GM12891 (cell line): ENCODE measurements around the gene CFAP92.
"Not testable (repeated sequence)": the region's sequence is repeated elsewhere in the genome, so short reads cannot be mapped to it uniquely, and the experiment has no call there.

ENCODE experiments used
- DNase-seq: peaks from one replicate; pipeline ENCODE4 v3.0.0; 2011; ENCODE audit warnings: low spot score; ENCODE audit not compliant: insufficient read length
- FAIRE-seq: peaks from 2 replicates; lab custom pipeline; 2011; peaks lifted over from hg19 to GRCh38; lab: Jason Lieb, UNC
- PAX5 ChIP-seq: IDR thresholded peaks from 2 replicates; pipeline ENCODE4 v1.6.1; 2011; ENCODE audit warnings: low read length, moderate library complexity, mild to moderate bottlenecking; ENCODE audit not compliant: insufficient read depth, severe bottlenecking
- POLR2A ChIP-seq: IDR thresholded peaks from 2 replicates; pipeline ENCODE4 v1.6.1; 2011; ENCODE audit warnings: low read depth, low read length, control low read depth
- POLR2AphosphoS5 ChIP-seq: IDR thresholded peaks from 2 replicates; pipeline ENCODE4 v1.6.1; 2011; ENCODE audit warnings: low read depth, low read length, control low read depth
- POU2F2 ChIP-seq: IDR thresholded peaks from 2 replicates; pipeline ENCODE4 v1.6.1; 2011; ENCODE audit warnings: low read depth, mild to moderate bottlenecking, control low read depth, low read length, moderate library complexity
- SPI1 ChIP-seq: IDR thresholded peaks from 2 replicates; pipeline ENCODE4 v1.6.1; 2011; ENCODE audit warnings: low read depth, low read length, control low read depth
- TAF1 ChIP-seq: IDR thresholded peaks from 2 replicates; pipeline ENCODE4 v1.6.1; 2011; ENCODE audit warnings: low read depth, low read length, control low read depth

CFAP92 gene

DNA sequence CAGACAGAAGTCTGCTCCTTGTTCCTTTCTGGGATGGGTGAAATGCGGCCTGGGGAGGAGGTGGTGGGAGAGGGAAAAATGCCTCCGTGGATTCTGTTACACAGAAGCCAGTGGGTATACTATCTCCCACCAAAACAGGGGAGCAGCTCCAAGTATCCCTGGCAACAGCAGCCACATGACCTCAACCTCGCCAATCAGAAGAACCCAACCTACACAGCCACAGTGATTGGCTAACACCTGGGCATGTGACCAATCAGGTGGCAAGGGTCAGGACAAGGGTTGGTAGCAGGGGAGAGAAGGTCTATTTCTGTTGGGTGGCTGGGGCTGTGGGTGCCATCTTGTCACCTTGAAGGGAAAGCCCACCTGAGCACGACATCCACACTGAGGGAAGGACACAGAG, 123.5 kb downstream of the CFAP92 start:
- FAIRE-seq (no peak), DNase-seq (no peak)
- TF ChIP-seq SPI1: no peak
- TF ChIP-seq POLR2AphosphoS5: no peak
- TF ChIP-seq TAF1: no peak
- no peak for TF ChIP-seq POLR2A
- no peak for TF ChIP-seq POU2F2
- no peak for TF ChIP-seq PAX5

DNA sequence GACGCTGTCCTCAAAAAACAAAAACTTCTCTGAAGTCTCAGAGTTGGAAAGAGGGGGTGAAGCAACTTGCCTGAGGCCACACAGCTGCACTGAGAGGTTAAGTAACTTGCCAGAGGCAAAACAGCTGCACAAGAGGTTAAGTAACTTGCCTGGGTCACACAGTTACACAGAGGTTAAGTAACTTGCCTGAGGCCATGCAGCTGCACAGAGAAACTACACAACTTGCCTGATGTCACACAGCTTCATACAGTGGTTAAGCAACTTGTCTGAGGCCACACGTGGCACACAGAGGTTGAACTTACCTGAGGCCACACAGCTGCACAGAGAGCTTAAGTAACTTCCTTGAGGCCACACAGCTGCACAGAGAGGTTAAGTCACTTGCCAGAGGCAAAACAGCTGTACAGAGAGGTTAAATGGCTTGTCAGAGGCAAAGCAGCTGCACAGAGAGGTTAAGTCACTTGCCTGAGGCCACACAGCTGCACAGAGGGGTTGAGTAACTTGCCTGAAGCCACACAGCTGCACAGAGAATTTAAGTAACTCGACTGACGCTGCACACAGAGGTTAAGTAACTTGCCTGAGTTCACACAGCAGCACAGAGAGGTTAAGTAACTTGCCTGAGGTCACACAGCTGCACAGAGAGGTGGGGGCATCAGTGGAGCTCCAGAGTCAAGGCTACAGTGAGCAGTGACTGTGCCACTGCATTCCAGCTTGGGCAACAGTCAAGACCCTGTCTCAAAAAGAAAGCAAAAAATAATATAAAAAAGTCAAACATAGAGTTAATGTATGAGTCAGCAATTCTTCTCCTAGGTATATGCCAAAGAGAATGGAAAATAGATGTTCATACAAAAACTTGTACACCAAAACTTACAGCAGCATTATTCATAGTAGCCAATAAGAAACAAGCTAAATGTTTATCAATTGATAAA, 126.4 kb downstream of the CFAP92 start:
- DNase-seq (no peak), FAIRE-seq (peak; percentile 64)
- TF ChIP-seq POLR2A (no peak), PAX5 (no peak), POU2F2 (no peak), POLR2AphosphoS5 (no peak), TAF1 (no peak), SPI1 (no peak)

DNA sequence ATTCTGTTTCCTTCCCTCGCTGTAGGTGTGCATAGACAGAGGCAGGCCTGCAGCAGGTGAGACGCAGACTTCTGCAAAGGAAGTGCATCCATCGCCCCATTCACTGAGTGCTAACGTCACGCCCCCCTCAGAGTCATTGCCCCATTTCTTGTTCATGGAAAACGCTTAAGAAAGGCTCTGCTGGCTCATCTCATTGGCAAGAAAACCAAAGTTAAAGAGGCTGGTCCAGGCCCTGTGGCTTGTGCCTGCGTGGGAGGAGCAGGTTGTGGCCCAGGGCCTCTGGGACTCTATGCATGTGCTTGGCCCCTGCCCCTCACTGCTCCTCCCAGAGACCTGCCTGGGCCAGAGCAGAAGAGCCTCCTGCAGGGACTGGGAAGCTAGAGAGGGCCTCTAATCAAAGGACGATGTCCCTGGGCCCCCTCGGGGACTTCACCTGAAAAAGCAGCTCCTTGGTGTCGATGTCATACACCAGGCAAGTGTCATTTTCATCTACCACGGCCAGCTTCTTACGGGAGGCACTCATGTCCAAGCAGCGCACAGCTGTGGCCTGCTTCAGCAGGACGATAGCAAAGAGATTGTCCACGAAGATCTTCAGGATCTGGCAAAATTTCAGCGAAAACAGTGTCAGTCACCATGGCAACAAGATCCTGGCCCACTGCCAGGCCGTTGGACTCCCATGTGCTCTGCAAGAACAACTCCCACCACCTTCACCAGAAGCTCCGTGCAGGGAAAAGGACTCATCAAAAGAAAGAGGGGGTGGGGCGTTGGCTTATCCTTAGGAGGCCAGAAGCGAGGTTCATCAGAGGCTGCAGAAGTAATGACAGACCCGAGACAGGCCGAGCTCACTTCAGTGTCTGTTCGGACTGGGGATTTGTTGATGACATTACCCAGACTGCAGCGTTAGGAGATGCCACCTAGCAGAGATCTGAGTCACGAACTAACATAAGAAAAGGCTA, 128.7 kb downstream of the CFAP92 start:
- peak; percentile 23 for FAIRE-seq
- not testable (repeated sequence) for DNase-seq

DNA sequence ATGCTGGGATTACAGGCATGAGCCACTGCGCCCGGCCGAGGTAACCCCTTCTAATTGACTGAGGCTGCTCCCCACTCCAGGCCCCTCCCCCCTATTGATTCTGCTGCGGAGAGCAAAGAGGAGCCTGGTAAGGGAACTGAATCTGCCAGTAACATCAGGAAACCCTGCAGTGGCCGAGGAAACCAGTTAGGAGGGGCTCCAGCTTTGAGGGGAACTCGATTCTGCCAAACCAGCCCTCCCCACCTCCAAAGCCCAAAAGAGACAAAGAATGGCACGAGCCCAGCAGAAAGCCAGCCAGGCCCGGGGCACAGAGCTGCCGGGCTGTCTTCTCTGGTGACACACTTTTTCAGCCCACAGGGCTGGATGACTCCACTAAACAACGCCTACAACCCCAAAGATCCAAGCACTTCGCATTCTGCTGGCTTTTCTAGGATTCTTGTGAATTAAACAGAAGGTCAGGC, 129.5 kb downstream of the CFAP92 start:
- DNase-seq (no peak), FAIRE-seq (no peak)
- TF ChIP-seq POLR2AphosphoS5 (no peak), POU2F2 (no peak), PAX5 (no peak), POLR2A (no peak), SPI1 (no peak), TAF1 (no peak)

DNA sequence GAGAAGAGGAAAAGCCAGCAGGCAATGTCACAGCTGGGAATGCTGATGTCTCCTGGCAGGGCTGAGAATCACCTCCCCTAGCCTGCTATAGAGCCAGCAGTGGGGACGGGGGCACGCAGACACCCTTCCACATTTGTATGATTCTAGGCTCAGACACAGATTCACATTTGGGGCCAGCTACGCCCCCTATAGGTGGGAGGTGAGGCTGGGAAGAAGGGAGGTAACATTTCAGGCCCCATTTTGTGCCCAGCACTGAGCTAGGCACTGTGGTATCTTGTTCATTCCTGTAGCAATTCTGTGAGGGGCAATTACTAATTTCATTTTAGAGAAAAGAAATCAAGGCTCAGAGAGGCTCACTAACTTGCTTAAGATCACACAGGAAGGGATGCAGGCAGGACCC, 130.3 kb downstream of the CFAP92 start:
- FAIRE-seq: no peak
- DNase-seq: no peak
- TF ChIP-seq POLR2A (no peak), TAF1 (no peak), SPI1 (no peak), PAX5 (no peak), POLR2AphosphoS5 (no peak), POU2F2 (no peak)

DNA sequence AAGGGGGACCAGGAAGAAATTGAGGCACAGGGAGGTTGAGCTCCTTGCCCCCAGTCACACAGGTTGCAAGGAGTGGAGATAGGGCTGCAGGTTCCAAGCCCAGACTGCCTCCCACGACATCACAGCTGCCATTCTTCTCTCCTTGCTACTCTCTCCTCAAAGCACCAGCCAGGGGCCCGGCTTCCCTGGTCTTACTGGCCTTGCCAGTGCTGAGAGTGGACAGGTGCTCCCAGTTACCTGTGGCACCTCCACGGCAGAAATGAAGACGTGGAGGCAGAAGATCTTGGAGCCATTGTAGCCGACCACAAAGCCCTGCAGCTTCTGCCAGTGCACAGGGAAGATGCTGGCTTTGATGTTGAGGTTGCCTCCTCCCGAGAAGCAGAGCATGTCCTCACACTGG, 132.4 kb downstream of the CFAP92 start:
- DNase-seq: no peak
- TF ChIP-seq POU2F2 (no peak), SPI1 (no peak), POLR2A (no peak), PAX5 (no peak), POLR2AphosphoS5 (no peak)
- FAIRE-seq: no peak
